PFSK-1 (cell line): ENCODE data around the gene XCL2.

Experiments
- FOXP2 ChIP-seq: optimal IDR thresholded peaks from 2 replicates; pipeline ENCODE3; 2011; ENCODE audit warnings: borderline replicate concordance, control low read depth, inconsistent platforms; ENCODE audit not compliant: insufficient read depth; ENCODE audit errors: extremely low read length, extremely low read depth
- POLR2AphosphoS5 ChIP-seq: IDR thresholded peaks from 2 replicates; pipeline ENCODE4 v1.6.1; 2012; ENCODE audit warnings: low read depth, mild to moderate bottlenecking, control low read depth, low read length, moderate library complexity
- REST ChIP-seq, 2 experiments: IDR thresholded peaks; 2 replicates each; pipeline versions ENCODE4 v1.6.1 to v1.8.0; 2011 to 2012; ENCODE audit warnings: low read depth in 2 of 2, low read length in 2 of 2, control low read depth in 1 of 2, inconsistent platforms in 1 of 2, mild to moderate bottlenecking in 1 of 2, moderate library complexity in 1 of 2; ENCODE audit not compliant: insufficient read depth in 1 of 2
- SIN3A ChIP-seq: IDR thresholded peaks from 2 replicates; pipeline ENCODE4 v1.6.1; 2012; ENCODE audit warnings: mild to moderate bottlenecking, low read length, moderate library complexity, borderline replicate concordance; ENCODE audit not compliant: insufficient read depth
- TAF1 ChIP-seq: IDR thresholded peaks from 2 replicates; pipeline ENCODE4 v1.6.1; 2012; ENCODE audit warnings: low read length, control low read depth, borderline replicate concordance; ENCODE audit not compliant: insufficient read depth

XCL2 gene

GRCh38 chr1:168585191-168585590, 41.4 kb upstream of the XCL2 start:
- TF ChIP-seq POLR2AphosphoS5 (no peak), FOXP2 (no peak), TAF1 (no peak), REST (IDR thresholded peaks at IDR 0.05; ENCODE audit: insufficient read depth in 1 of 2, low read depth in 2 of 2, low read length in 2 of 2) (no peak), SIN3A (no peak)

- no peak for TF ChIP-seq REST (IDR thresholded peaks at IDR 0.05; ENCODE audit: insufficient read depth in 1 of 2, low read depth in 2 of 2, low read length in 2 of 2)
- no peak for TF ChIP-seq TAF1
- TF ChIP-seq POLR2AphosphoS5, result no peak
- no peak for TF ChIP-seq FOXP2
- TF ChIP-seq SIN3A, result no peak
These were observed 39.8 kb upstream of the XCL2 start for GRCh38 chr1:168583571-168583970.

GRCh38 chr1:168582688-168583336, 39.0 kb upstream of the XCL2 start:
- TF ChIP-seq REST (IDR thresholded peaks at IDR 0.05; ENCODE audit: insufficient read depth in 1 of 2, low read depth in 2 of 2, low read length in 2 of 2) (no peak), FOXP2 (peak; percentile 43), TAF1 (no peak), SIN3A (peak; percentile 75; the same call in 1 of the 2 replicates), POLR2AphosphoS5 (peak; percentile 22; the same call in 1 of the 2 replicates)

- no peak for TF ChIP-seq POLR2AphosphoS5
- TF ChIP-seq FOXP2, result no peak
- no peak for TF ChIP-seq REST (IDR thresholded peaks at IDR 0.05; ENCODE audit: insufficient read depth in 1 of 2, low read depth in 2 of 2, low read length in 2 of 2)
These were observed 38.2 kb upstream of the XCL2 start for GRCh38 chr1:168581817-168582572.
